WERI-Rb-1 (cell line): Measurements from ENCODE around the gene ME1.

ENCODE experiments used
- DNase-seq: peaks from one replicate; pipeline ENCODE4 v3.0.0-alpha.2; 2020
- H3K27ac ChIP-seq: fragments of 250-450 bp; sonication (Bioruptor Pico); 2 replicates; pipeline ENCODE4 v1.5.1; 2020; ENCODE audit warnings: mild to moderate bottlenecking, moderate library complexity
- H3K27me3 ChIP-seq: fragments of 250-450 bp; sonication (Bioruptor Pico); 2 replicates; pipeline ENCODE4 v1.5.1; 2021; ENCODE audit warnings: mild to moderate bottlenecking, low read depth, moderate library complexity; ENCODE audit not compliant: insufficient read depth, severe bottlenecking
- H3K36me3 ChIP-seq: fragments of 250-450 bp; sonication (Bioruptor Pico); 2 replicates; pipeline ENCODE4 v1.5.1; 2020; ENCODE audit warnings: mild to moderate bottlenecking, moderate library complexity
- H3K4me3 ChIP-seq: 2 replicates; pipeline ENCODE4 v1.5.1; 2011; ENCODE audit warnings: low read depth, mild to moderate bottlenecking, control low read depth, low read length
- H3K9me3 ChIP-seq: fragments of 250-450 bp; sonication (Bioruptor Pico); 2 replicates; pipeline ENCODE4 v1.5.1; 2021; ENCODE audit warnings: mild to moderate bottlenecking, moderate library complexity; ENCODE audit not compliant: severe bottlenecking
- TF ChIP-seq, protein P1 (sequence below): IDR thresholded peaks from 2 replicates; pipeline ENCODE4 v1.5.1; 2011; ENCODE audit warnings: low read depth, mild to moderate bottlenecking, control low read depth, inconsistent platforms, low read length

Gene ME1

DNA sequence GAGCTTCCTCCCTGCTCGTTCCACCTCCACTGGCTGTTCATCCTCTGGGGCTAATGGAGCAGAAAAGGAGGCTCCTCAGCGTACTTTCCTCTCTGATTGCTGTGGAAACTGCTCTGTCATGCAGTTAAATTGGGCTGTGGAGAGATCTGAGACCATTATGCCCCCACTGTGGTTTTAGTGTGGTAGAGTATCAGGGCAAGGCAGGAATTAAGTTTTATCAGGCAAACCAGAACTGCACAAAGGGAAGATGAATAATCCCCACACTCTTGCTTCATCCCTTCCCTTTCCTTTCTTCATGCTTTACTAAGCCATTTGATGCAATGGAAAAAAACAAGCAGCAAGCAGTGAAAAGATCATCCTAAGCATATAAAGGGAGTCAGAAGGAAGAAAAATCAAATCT is 11.9 kb upstream of the ME1 start:
- H3K36me3 ChIP-seq = no peaks in the 10 kb centered on the region
- H3K9me3 ChIP-seq = no peaks in the 10 kb centered on the region
- DNase-seq = no peak
- no peaks in the 10 kb centered on the region for H3K27me3 ChIP-seq
- no peak overlapping the region for H3K27ac ChIP-seq
- no peak overlapping the region for H3K4me3 ChIP-seq
- TF ChIP-seq, protein P1, sequence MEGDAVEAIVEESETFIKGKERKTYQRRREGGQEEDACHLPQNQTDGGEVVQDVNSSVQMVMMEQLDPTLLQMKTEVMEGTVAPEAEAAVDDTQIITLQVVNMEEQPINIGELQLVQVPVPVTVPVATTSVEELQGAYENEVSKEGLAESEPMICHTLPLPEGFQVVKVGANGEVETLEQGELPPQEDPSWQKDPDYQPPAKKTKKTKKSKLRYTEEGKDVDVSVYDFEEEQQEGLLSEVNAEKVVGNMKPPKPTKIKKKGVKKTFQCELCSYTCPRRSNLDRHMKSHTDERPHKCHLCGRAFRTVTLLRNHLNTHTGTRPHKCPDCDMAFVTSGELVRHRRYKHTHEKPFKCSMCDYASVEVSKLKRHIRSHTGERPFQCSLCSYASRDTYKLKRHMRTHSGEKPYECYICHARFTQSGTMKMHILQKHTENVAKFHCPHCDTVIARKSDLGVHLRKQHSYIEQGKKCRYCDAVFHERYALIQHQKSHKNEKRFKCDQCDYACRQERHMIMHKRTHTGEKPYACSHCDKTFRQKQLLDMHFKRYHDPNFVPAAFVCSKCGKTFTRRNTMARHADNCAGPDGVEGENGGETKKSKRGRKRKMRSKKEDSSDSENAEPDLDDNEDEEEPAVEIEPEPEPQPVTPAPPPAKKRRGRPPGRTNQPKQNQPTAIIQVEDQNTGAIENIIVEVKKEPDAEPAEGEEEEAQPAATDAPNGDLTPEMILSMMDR = no peak

DNA sequence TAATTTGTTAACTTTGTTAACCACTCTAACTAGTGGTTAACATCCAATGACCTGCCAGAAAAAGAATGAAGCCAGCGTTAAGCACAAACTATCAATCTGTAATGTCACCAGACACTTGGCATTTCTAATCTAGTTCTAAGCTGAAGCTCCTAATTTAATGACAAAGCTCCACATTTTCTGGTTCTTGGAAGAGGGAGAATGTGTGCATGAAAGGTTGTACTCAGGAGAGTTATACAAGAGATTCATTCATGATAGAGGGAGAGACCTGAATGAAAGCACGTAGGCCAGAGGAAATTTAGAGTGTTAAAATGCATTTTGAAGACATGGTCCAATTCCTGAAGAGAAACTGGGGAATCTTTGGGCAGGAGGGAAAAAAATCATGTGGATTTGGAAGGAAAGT is 8.3 kb upstream of the ME1 start:
- Histone ChIP-seq H3K27me3 (no peaks in the 10 kb centered on the region), H3K9me3 (no peaks in the 10 kb centered on the region), H3K36me3 (no peaks in the 10 kb centered on the region), H3K27ac (no peak overlapping the region), H3K4me3 (no peak overlapping the region)
- TF ChIP-seq, protein P1 = no peak
- no peak for DNase-seq

DNA sequence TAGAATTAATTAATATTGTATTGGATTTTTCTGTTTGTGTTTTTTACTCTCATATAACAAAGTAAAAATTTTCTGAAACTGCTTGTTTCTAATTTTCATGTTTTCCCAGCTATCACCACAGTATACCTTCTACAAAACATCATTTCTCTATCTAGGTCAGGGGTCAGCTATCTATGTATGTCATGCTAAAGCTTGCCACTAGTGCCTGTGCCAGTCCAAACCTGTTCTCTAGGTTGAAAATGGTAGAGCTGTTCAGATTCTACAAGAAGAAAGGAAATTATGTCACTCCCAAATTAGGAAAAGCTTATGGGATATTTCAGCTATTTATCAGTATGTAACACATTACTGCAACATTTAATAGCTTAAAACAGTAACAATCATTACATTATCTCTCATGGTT is 5.8 kb upstream of the ME1 start:
- Histone ChIP-seq H3K4me3 (no peak overlapping the region), H3K27ac (no peak overlapping the region), H3K9me3 (no peaks in the 10 kb centered on the region), H3K36me3 (no peaks in the 10 kb centered on the region), H3K27me3 (no peaks in the 10 kb centered on the region)
- TF ChIP-seq, protein P1 = no peak
- no peak for DNase-seq

DNA sequence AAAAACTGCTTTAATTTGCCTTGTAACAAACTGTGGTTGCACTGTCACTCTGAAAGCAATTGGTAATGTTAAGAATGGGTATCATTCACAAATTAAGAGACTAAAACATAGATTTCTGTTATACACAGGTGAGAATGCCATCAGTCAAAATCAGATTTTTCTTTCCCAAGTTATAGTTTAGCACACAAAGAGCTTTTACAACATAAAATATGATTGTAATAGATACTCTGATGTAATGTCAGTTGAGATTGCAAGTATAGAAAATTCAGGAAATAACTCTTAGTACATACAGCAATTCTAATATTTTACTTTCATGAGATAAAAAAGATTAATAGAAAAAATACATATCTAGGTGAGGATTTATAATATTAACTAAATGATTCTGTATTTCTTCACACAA is 2.3 kb upstream of the ME1 start:
- no peaks in the 10 kb centered on the region for H3K36me3 ChIP-seq
- H3K27me3 ChIP-seq = no peaks in the 10 kb centered on the region
- TF ChIP-seq, protein P1 = no peak

DNA sequence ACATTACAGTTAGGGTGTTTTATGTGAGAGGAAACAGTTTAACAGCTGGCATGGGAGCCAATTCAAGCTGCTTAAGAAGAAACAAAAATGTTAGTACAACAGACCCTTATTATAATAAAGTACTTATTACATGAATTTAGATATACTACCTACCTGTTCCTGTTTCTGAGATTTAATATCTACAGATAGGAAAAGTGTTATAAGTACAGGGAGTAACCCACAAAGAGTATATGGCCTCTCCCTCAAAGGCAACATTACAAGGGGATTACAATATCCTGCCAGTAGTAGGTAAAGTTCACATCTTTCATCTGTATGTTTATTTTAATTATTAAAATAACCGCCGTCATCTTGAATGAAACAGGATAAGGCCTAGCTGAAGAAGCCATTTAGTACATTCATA is 1.8 kb upstream of the ME1 start:
- Histone ChIP-seq H3K4me3 (no peak overlapping the region), H3K36me3 (no peaks in the 10 kb centered on the region), H3K27ac (no peak overlapping the region), H3K27me3 (no peaks in the 10 kb centered on the region), H3K9me3 (no peaks in the 10 kb centered on the region)
- TF ChIP-seq, protein P1 = no peak
- no peak for DNase-seq

More for the DNA sequence above, 2.3 kb upstream of the ME1 start:
- H3K9me3 ChIP-seq = no peaks in the 10 kb centered on the region
- no peak for DNase-seq
- H3K4me3 ChIP-seq = no peak overlapping the region
- no peak overlapping the region for H3K27ac ChIP-seq

DNA sequence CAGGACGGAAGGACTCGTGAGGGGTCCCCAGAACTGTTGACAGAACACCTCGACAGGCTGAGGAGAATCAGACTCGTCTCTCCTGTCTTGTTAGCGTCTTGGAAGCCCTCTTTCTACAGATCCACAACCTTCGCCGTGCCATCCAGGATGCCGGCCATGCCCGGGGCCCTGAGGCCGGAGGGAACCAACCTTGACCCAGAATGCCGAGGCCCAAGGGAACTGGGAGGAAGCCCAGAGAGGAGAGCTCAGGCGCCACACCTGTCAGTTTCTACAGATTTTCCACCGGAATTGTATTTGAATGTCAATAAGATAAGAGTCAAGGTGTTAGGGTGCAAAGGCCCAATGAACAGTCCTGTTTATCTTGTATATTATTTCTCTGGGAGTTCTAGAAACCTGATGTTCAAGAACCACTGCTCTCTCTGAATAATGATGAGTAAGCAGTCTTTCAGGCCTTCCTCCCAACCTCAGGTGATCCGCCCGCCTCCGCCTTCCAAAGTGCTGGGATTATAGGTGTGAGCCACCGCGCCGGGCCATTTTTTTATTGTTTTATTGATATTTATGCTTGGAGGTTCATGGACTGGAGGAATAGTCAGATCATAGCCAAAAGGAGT is 799 bp upstream of the ME1 start:
- H3K4me3 ChIP-seq = peak overlapping the region; percentile 54
- no peaks in the 10 kb centered on the region for H3K27me3 ChIP-seq
- H3K27ac ChIP-seq = no peak overlapping the region
- TF ChIP-seq, protein P1 = no peak
- DNase-seq = no peak
- H3K36me3 ChIP-seq = no peaks in the 10 kb centered on the region
- H3K9me3 ChIP-seq = no peaks in the 10 kb centered on the region
